NT2/D1 (cell line): ENCODE results near the gene CATSPERE.

Source experiments
- DNase-seq: peaks from one replicate; pipeline ENCODE4 v3.0.0-alpha.2; 2011; ENCODE audit warnings: low read depth, low spot score
- H3K27me3 ChIP-seq: 2 replicates; pipeline ENCODE4 v1.6.0; 2011; ENCODE audit warnings: mild to moderate bottlenecking; ENCODE audit not compliant: insufficient read length, insufficient read depth
- H3K36me3 ChIP-seq: 2 replicates; pipeline ENCODE4 v1.6.1; 2011; ENCODE audit warnings: mild to moderate bottlenecking, low read length, mixed read lengths; ENCODE audit not compliant: insufficient read depth, insufficient read length
- H3K4me1 ChIP-seq: 2 replicates; pipeline ENCODE4 v1.5.1; 2011; ENCODE audit not compliant: insufficient read depth, insufficient read length
- H3K4me3 ChIP-seq: 2 replicates; pipeline ENCODE4 v1.5.1; 2011; ENCODE audit warnings: low read depth; ENCODE audit not compliant: insufficient read length
- H3K9ac ChIP-seq: 2 replicates; pipeline ENCODE4 v1.6.0; 2011; ENCODE audit warnings: low read depth; ENCODE audit not compliant: insufficient read length
- H3K9me3 ChIP-seq: 2 replicates; pipeline ENCODE4 v1.5.1; 2011; ENCODE audit warnings: mild to moderate bottlenecking, low read length; ENCODE audit not compliant: insufficient read depth
- SUZ12 ChIP-seq: IDR thresholded peaks from 2 replicates; pipeline ENCODE4 v1.6.1; 2011; ENCODE audit not compliant: insufficient read length, insufficient read depth; ENCODE audit errors: extremely low read depth
- YY1 ChIP-seq: IDR thresholded peaks from 2 replicates; pipeline ENCODE4 v1.6.1; 2011; ENCODE audit not compliant: insufficient read length, insufficient read depth
- ZNF274 ChIP-seq: IDR thresholded peaks from 2 replicates; pipeline ENCODE4 v1.6.1; 2011; ENCODE audit warnings: mild to moderate bottlenecking, low read depth, low read length

CATSPERE gene

DNA sequence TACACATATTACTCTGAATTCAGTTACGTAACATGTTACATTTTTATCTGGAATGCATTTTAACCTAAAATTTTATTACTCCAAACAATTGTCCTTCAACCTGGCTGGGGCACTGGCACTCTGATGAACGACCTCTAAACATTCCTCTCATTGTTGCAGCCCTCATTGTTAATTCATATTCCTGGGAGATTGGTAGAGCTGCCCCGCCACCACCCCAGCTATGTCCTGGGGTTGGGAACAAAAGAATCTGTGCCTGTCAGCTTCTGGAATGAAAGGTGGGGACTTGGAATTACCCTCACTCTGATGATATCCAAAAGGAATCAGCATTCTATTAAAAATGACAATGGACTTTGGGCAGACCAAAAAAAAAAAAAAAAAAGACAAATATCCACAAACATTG lies 153.8 kb downstream of the CATSPERE start:
- no peaks in the 10 kb centered on the region for H3K9me3 ChIP-seq
- no peaks in the 10 kb centered on the region for H3K27me3 ChIP-seq
- H3K4me3 ChIP-seq = no peak overlapping the region
- TF ChIP-seq YY1 (no peak), SUZ12 (no peak), ZNF274 (no peak)
- no peaks in the 10 kb centered on the region for H3K36me3 ChIP-seq
- no peak for DNase-seq
- H3K4me1 ChIP-seq = no peaks in the 10 kb centered on the region
- no peak overlapping the region for H3K9ac ChIP-seq

- no peak for DNase-seq
- Histone ChIP-seq H3K9ac (no peak overlapping the region), H3K4me1 (no peaks in the 10 kb centered on the region), H3K36me3 (no peaks in the 10 kb centered on the region), H3K9me3 (no peaks in the 10 kb centered on the region), H3K4me3 (no peak overlapping the region), H3K27me3 (no peaks in the 10 kb centered on the region)
- no peak for TF ChIP-seq YY1
- no peak for TF ChIP-seq SUZ12
- TF ChIP-seq ZNF274 = no peak
Observed at GRCh38 chr1:244615301-244615700, 154.2 kb downstream of the CATSPERE start.

- H3K9me3 ChIP-seq = no peaks in the 10 kb centered on the region
- no peak overlapping the region for H3K9ac ChIP-seq
- no peaks in the 10 kb centered on the region for H3K27me3 ChIP-seq
- TF ChIP-seq SUZ12 (no peak), ZNF274 (no peak), YY1 (no peak)
- H3K4me1 ChIP-seq = no peaks in the 10 kb centered on the region
- H3K36me3 ChIP-seq = no peaks in the 10 kb centered on the region
- DNase-seq = no peak
- H3K4me3 ChIP-seq = no peak overlapping the region
Observed at GRCh38 chr1:244626709-244627108, 165.6 kb downstream of the CATSPERE start.

- H3K9ac ChIP-seq = no peak overlapping the region
- no peak for DNase-seq
- H3K4me1 ChIP-seq = no peaks in the 10 kb centered on the region
- no peaks in the 10 kb centered on the region for H3K9me3 ChIP-seq
- H3K4me3 ChIP-seq = no peak overlapping the region
- H3K36me3 ChIP-seq = no peaks in the 10 kb centered on the region
- TF ChIP-seq YY1 = no peak
- TF ChIP-seq ZNF274 = no peak
- TF ChIP-seq SUZ12 = no peak
- no peaks in the 10 kb centered on the region for H3K27me3 ChIP-seq
Observed at GRCh38 chr1:244628789-244629188, 167.7 kb downstream of the CATSPERE start.

GRCh38 chr1:244633140-244633539 lies 172.1 kb downstream of the CATSPERE start:
- no peak overlapping the region for H3K9ac ChIP-seq
- H3K4me3 ChIP-seq = no peak overlapping the region
- no peaks in the 10 kb centered on the region for H3K9me3 ChIP-seq
- TF ChIP-seq SUZ12 (no peak), ZNF274 (no peak), YY1 (no peak)
- no peaks in the 10 kb centered on the region for H3K36me3 ChIP-seq
- no peaks in the 10 kb centered on the region for H3K4me1 ChIP-seq
- no peak for DNase-seq
- no peaks in the 10 kb centered on the region for H3K27me3 ChIP-seq

DNA sequence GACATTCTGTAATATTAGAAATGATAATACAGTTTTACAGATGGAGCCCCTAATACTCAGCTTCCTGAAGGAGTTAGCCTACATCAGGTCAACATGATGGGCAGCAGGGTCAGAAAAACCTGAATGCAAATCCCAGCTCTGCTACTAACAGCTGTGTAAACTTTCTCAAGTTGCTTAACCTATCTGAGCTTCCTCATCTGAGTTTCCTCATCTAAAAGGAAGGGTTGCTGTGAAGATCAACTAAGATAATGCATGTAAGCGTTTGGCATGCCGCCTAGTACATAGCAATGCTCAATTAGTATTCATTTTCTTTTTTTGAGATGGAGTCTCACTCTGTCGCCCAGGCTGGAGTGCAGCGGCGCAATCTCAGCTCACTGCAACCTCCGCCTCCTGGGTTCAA lies 173.5 kb downstream of the CATSPERE start:
- Histone ChIP-seq H3K36me3 (no peaks in the 10 kb centered on the region), H3K9ac (no peak overlapping the region), H3K4me3 (no peak overlapping the region), H3K9me3 (no peaks in the 10 kb centered on the region), H3K4me1 (no peaks in the 10 kb centered on the region), H3K27me3 (no peaks in the 10 kb centered on the region)
- DNase-seq = no peak
- TF ChIP-seq ZNF274 = no peak

DNA sequence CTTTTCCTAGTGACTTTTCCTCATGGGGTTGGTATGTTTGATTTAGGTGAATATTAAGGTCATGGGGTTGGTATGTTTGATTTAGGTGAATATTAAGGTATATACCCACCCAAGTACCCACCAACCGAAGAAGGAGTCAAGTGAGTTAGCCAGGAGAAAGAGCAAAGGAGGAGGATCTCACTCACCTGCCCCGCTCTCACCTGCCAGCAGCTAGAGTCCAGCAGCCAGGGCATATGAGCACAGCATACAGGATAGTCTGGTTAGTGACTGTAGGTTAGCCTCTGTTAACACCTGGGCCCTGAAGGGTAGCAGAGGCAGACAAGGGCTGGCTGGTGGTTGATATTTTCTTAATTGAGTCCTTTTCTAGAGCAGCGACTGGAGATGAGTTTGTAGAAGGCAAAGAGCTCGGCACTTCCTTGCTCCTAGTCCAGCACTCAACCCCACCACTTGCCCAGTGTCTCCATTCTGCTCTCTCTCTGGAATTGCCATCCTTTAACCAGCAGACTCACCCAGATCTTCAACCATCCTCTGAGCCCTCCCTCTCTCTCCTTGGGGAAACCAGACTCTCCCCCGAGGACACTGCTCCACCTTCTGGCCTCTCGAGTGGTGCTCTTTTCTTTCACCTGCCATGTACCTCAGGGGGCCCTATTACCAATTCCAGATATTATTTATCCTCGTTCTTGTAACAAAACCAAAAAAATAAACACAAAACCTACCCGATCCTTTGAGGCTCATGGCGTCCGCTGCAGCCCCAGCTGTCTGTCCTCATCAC lies 175.6 kb downstream of the CATSPERE start:
- no peak overlapping the region for H3K4me3 ChIP-seq
- DNase-seq = no peak
- no peaks in the 10 kb centered on the region for H3K9me3 ChIP-seq
- TF ChIP-seq SUZ12 (no peak), YY1 (no peak), ZNF274 (no peak)
- H3K27me3 ChIP-seq = no peaks in the 10 kb centered on the region
- H3K9ac ChIP-seq = no peak overlapping the region
- H3K4me1 ChIP-seq = no peaks in the 10 kb centered on the region
- no peaks in the 10 kb centered on the region for H3K36me3 ChIP-seq

- H3K27me3 ChIP-seq = no peaks in the 10 kb centered on the region
- no peak overlapping the region for H3K9ac ChIP-seq
- no peaks in the 10 kb centered on the region for H3K9me3 ChIP-seq
- no peak for DNase-seq
- no peak for TF ChIP-seq YY1
- TF ChIP-seq SUZ12 = no peak
- no peak for TF ChIP-seq ZNF274
- H3K4me1 ChIP-seq = no peaks in the 10 kb centered on the region
- H3K4me3 ChIP-seq = no peak overlapping the region
- no peaks in the 10 kb centered on the region for H3K36me3 ChIP-seq
Observed at GRCh38 chr1:244639561-244639960, 178.5 kb downstream of the CATSPERE start.
